Esophagus squamous epithelium (tissue), 4 donors: ENCODE measurements around the gene GJB3.

Experiments
- CTCF ChIP-seq, 6 experiments: fragments of 450-650 bp in 4 of 6; fragments of 200-600 bp in 2 of 6; sonication (generic) in 2 of 6; IDR thresholded peaks; one replicate each; pipeline ENCODE4 v1.5.1; 2016 to 2019; ENCODE audit warnings: antibody characterized with exemption in 6 of 6, mild to moderate bottlenecking in 4 of 6, moderate library complexity in 4 of 6
- POLR2A ChIP-seq, 4 donors: fragments of 450-650 bp; IDR thresholded peaks; one replicate each; pipeline ENCODE4 v1.6.1; 2017; ENCODE audit warnings: antibody characterized with exemption in 4 of 4, mild to moderate bottlenecking in 4 of 4, moderate library complexity in 3 of 4

DNA sequence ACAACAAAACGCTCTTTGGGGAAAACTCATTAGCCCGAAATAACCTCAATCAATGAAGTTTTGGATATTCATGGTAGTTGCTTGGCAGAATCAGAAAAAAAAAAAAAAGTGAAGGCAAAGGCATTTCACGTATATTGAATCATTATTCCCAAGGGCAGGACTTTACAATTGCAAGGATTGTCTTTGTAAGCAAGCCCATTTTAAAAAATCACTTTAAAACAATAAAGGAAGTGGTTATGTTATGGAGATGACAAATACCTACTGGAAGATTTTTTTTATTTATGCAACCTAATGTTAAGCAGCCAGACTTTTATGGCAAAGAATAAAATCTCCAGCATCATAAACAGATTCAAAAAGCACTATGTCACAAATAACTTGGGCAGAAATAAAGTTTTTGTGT is 12.2 kb upstream of the GJB3 start:
- no peak for TF ChIP-seq CTCF (IDR thresholded peaks at IDR 0.05)
- TF ChIP-seq POLR2A (IDR thresholded peaks at IDR 0.05) = no peak
